A673 (cell line): ENCODE results near the gene USP10. TPM values are rescaled to one million over a fixed set of nuclear protein-coding genes. Genes with fewer than 3 reads are reported as not detected.
A peak's percentile ranks its signal among the peaks of the same experiment; 100 is the strongest.
"Not testable (repeated sequence)": the region's sequence is repeated elsewhere in the genome, so short reads cannot be mapped to it uniquely, and the experiment has no call there.

ENCODE experiments used
- BruUV-seq: library from RNA; stranded (reverse); fragments of 400-500 nt; replicated peaks from 2 replicates; lab custom pipeline; 2021; lab: Mats Ljungman, UMichigan
- CTCF ChIA-PET: fragments of 300-600 bp; sonication (Branson Sonifier 250); formaldehyde crosslinking; loops from one replicate; lab custom pipeline; 2022; ENCODE audit warnings: antibody characterized with exemption; lab: Charles Lee
- POLR2A ChIA-PET: fragments of 300-600 bp; sonication (Branson Sonifier 250); formaldehyde crosslinking; loops from one replicate; lab custom pipeline; 2022; ENCODE audit warnings: antibody characterized with exemption; ENCODE audit not compliant: low non-redundant PET; lab: Charles Lee
- DNase-seq: peaks from one replicate; pipeline ENCODE4 v3.0.0-alpha.2; 2015; ENCODE audit warnings: low spot score
- H3K27ac ChIP-seq: fragments of 200-600 bp; sonication (generic); 2 replicates; pipeline ENCODE4 v1.5.1; 2016; ENCODE audit warnings: mixed run types, low read depth, mild to moderate bottlenecking, mixed read lengths, antibody characterized with exemption, low read length; ENCODE audit not compliant: poor library complexity, severe bottlenecking
- H3K27me3 ChIP-seq: fragments of 200-600 bp; sonication (generic); replicated peaks from 2 replicates; pipeline ENCODE4 v1.6.1; 2017; ENCODE audit warnings: mixed run types, low read depth, mild to moderate bottlenecking, mixed read lengths, antibody characterized with exemption, low read length; ENCODE audit not compliant: insufficient read depth, poor library complexity
- H3K36me3 ChIP-seq: fragments of 200-600 bp; sonication (generic); 2 replicates; pipeline ENCODE4 v1.6.1; 2016; ENCODE audit warnings: mixed run types, mild to moderate bottlenecking, mixed read lengths, antibody characterized with exemption, low read length; ENCODE audit not compliant: insufficient read depth, poor library complexity, severe bottlenecking
- H3K4me1 ChIP-seq: fragments of 200-600 bp; sonication (generic); 2 replicates; pipeline ENCODE4 v1.6.1; 2017; ENCODE audit warnings: mixed run types, mild to moderate bottlenecking, mixed read lengths, antibody characterized with exemption, low read length; ENCODE audit not compliant: insufficient read depth, poor library complexity, severe bottlenecking
- H3K4me3 ChIP-seq: fragments of 200-600 bp; sonication (generic); 2 replicates; pipeline ENCODE4 v1.5.1; 2016; ENCODE audit warnings: low read depth, mixed run types, mild to moderate bottlenecking, mixed read lengths, low read length; ENCODE audit not compliant: poor library complexity, severe bottlenecking
- H3K9me3 ChIP-seq: fragments of 200-600 bp; sonication (generic); 2 replicates; pipeline ENCODE4 v1.6.1; 2016; ENCODE audit warnings: mixed run types, low read depth, mild to moderate bottlenecking, mixed read lengths, antibody characterized with exemption, low read length; ENCODE audit not compliant: poor library complexity, severe bottlenecking
- EZH2 ChIP-seq: fragments of 200-600 bp; sonication (generic); IDR thresholded peaks from 2 replicates; pipeline ENCODE4 v1.6.1; 2017; ENCODE audit warnings: borderline replicate concordance, low read depth, mild to moderate bottlenecking, mixed read lengths, antibody characterized with exemption, low read length; ENCODE audit not compliant: poor library complexity, severe bottlenecking
- intact Hi-C: fragments of 100-400 bp; cut with micrococcal nuclease; formaldehyde crosslinking; loops from one replicate; pipeline ENCODE4 v1.10.0; 2022; ENCODE audit not compliant: unreplicated experiment
- total RNA-seq: library from RNA; stranded (reverse); gene quantifications from 2 replicates; pipeline ENCODE4 v1.2.3, GENCODE V29; 2021
- TF ChIP-seq, protein P1 (sequence below): fragments of 300-800, 200-600 bp; sonication (generic); conservative IDR thresholded peaks from 2 replicates; pipeline ENCODE4 v1.5.1; 2017; ENCODE audit warnings: low read depth, mild to moderate bottlenecking, antibody characterized with exemption, low read length, moderate library complexity, mixed read lengths

The USP10 gene
- total RNA-seq, 1 experiment from 2014 or later: 171 TPM

DNA sequence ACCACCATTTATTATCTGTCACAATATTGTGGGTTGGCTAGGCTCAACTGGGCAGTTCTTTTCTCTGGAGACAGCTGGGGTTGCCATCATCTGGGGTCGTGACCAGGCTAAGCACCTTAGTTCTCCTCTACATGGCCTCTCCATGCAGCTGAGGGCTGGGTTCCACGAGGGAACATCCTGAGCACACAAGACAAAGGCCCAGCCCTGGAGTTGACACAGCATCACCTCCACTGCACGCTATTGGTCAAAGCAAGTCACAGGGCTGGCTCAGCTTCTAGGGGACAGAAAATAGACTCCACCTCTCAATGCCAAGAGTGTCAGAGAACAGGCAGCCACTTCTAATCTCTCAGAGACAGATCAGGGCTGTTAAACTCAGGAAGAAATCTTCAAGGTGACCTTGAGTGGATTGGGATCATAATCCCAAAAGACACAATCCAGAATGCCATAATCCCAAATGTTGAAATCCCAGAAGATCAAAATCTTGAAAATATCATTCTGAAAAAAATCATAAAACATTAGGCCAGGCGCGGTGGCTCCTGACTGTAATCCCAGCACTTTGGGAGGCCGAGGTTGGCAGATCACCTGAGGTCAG lies 13.0 kb upstream of the USP10 start:
- ChIA-PET POLR2A (interaction anchor here (0.6 kb wide), 1 partner anchor 580 kb away, joined by 5 read pairs; no protein-coding TSS in a partner anchor), CTCF (no interaction called here)
- H3K36me3 ChIP-seq: no peaks in the 10 kb centered on the region
- no peaks in the 10 kb centered on the region for H3K9me3 ChIP-seq
- TF ChIP-seq, protein P1, sequence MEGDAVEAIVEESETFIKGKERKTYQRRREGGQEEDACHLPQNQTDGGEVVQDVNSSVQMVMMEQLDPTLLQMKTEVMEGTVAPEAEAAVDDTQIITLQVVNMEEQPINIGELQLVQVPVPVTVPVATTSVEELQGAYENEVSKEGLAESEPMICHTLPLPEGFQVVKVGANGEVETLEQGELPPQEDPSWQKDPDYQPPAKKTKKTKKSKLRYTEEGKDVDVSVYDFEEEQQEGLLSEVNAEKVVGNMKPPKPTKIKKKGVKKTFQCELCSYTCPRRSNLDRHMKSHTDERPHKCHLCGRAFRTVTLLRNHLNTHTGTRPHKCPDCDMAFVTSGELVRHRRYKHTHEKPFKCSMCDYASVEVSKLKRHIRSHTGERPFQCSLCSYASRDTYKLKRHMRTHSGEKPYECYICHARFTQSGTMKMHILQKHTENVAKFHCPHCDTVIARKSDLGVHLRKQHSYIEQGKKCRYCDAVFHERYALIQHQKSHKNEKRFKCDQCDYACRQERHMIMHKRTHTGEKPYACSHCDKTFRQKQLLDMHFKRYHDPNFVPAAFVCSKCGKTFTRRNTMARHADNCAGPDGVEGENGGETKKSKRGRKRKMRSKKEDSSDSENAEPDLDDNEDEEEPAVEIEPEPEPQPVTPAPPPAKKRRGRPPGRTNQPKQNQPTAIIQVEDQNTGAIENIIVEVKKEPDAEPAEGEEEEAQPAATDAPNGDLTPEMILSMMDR: no peak
- no peak for TF ChIP-seq EZH2
- no peaks in the 10 kb centered on the region for H3K27me3 ChIP-seq
- no peak overlapping the region for H3K4me3 ChIP-seq
- intact Hi-C loops: no loop called here
- DNase-seq: peak; percentile 12
- no TSS peak for BruUV-seq
- no peak overlapping the region for H3K27ac ChIP-seq
- no peaks in the 10 kb centered on the region for H3K4me1 ChIP-seq

DNA sequence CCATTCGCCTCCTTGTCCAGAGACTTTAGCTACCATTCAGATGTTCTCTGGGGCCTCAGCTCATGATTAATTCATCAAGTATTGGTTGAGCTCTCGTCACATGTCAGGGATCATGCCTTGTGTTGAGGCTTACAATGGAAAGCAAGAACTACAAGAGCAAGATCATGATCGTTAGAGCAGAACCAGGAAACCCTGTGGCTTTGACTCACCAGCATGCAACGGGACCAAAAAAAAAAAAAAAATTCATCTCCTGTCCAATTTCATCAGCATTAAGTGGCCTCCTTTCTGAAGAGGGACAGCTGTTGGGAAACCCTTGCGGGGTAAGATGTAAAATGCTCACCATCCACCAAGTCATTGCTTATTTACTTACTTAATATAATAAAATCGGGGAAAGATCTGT lies 12.1 kb upstream of the USP10 start:
- no peak overlapping the region for H3K27ac ChIP-seq
- H3K27me3 ChIP-seq: no peaks in the 10 kb centered on the region
- intact Hi-C loops: no loop called here
- peak; percentile 18 for DNase-seq
- H3K4me1 ChIP-seq: no peaks in the 10 kb centered on the region
- CTCF ChIA-PET: no interaction called here
- TF ChIP-seq, protein P1: no peak
- TF ChIP-seq EZH2: no peak
- POLR2A ChIA-PET: no interaction called here
- H3K9me3 ChIP-seq: no peaks in the 10 kb centered on the region
- no TSS peak for BruUV-seq
- no peaks in the 10 kb centered on the region for H3K36me3 ChIP-seq
- no peak overlapping the region for H3K4me3 ChIP-seq

DNA sequence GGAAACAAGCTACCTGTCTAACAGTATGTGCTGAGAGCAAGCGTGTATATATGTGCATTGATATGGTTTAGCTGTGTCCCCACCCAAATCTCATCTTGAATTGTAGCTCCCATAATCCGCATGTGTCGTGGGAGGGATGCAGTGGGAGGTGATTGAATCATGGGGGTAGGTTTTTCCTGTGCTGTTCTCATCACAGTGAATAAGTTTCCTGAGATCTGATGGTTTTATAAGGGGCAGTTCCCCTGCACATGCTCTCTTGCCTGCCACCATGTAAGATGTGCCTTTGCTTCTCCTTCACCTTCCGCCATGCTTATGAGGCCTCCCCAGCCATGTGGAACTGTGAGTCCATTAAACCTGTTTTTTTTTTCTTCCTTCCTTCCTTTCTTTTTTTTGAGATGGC lies 11.6 kb upstream of the USP10 start:
- CTCF ChIA-PET, H3K9me3 ChIP-seq, H3K27me3 ChIP-seq, BruUV-seq, intact Hi-C loops, H3K4me1 ChIP-seq, H3K36me3 ChIP-seq, DNase-seq, H3K4me3 ChIP-seq, POLR2A ChIA-PET, H3K27ac ChIP-seq: not testable (repeated sequence)

DNA sequence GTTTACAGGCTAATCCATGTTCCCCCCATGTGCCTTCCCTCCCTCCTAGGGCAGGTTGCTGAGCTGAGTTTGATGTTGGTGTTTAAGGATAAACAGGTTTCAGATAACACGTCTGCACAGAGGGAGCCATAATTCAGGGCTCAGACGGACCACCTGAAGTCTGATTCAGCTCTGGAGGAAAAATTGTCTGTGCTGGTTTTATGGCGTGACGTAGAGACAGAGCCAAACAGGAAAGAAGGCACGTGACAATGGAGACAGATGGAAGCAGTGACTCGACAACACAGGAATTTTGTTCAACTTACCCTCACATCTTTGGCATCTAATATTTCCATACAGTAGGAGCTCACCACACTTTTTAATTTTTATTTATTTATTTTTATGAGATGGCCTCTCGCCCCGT lies 10.7 kb upstream of the USP10 start:
- ChIA-PET POLR2A (no interaction called here), CTCF (no interaction called here)
- no peak overlapping the region for H3K27ac ChIP-seq
- DNase-seq: peak; percentile 14
- TF ChIP-seq EZH2: no peak
- TF ChIP-seq, protein P1: no peak
- H3K27me3 ChIP-seq: no peaks in the 10 kb centered on the region
- H3K36me3 ChIP-seq: no peaks in the 10 kb centered on the region
- no TSS peak for BruUV-seq
- intact Hi-C loops: no loop called here
- no peaks in the 10 kb centered on the region for H3K9me3 ChIP-seq
- H3K4me3 ChIP-seq: no peak overlapping the region
- no peaks in the 10 kb centered on the region for H3K4me1 ChIP-seq
